ENCODE results near the gene PCCB. TPM values are rescaled to one million over a fixed set of nuclear protein-coding genes. Genes with fewer than 3 reads are reported as not detected.

Gene PCCB
- total RNA-seq, 2 donors from 2014 or later, result 43.2 to 112 TPM

DNA sequence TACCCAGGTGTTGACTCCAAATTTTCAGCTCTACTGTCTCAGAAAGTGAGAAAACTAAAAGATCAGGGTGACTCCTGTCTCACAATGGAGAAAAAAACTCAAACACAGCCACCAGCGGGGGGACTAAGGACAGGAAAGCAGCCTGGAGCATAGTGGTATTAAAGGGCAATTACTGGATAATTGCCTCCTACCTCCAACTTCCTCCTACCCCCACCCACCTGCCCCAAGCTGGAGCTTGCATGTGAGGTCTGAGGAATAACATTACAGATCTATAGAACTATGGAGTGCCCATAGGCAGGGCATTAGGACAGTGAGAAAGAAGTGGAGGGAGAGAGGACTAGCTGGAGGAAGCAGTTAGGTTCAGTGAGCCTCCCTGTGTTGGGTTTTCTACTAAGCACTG is 2.7 kb upstream of the PCCB start:
- no peak for DNase-seq (ENCODE audit: low spot score)
- no peaks in the 10 kb centered on the region for H3K9me3 ChIP-seq
- H3K36me3 ChIP-seq, result no peaks in the 10 kb centered on the region
- H3K4me1 ChIP-seq, result peaks cover 0 to 18% of the 10 kb centered on the region in 2 donors
- H3K4me3 ChIP-seq, result no peak overlapping the region
- H3K27me3 ChIP-seq, result no peaks in the 10 kb centered on the region
- TF ChIP-seq, protein P1, sequence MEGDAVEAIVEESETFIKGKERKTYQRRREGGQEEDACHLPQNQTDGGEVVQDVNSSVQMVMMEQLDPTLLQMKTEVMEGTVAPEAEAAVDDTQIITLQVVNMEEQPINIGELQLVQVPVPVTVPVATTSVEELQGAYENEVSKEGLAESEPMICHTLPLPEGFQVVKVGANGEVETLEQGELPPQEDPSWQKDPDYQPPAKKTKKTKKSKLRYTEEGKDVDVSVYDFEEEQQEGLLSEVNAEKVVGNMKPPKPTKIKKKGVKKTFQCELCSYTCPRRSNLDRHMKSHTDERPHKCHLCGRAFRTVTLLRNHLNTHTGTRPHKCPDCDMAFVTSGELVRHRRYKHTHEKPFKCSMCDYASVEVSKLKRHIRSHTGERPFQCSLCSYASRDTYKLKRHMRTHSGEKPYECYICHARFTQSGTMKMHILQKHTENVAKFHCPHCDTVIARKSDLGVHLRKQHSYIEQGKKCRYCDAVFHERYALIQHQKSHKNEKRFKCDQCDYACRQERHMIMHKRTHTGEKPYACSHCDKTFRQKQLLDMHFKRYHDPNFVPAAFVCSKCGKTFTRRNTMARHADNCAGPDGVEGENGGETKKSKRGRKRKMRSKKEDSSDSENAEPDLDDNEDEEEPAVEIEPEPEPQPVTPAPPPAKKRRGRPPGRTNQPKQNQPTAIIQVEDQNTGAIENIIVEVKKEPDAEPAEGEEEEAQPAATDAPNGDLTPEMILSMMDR (IDR thresholded peaks at IDR 0.05), result no peak
- H3K27ac ChIP-seq, result no peak overlapping the region

DNA sequence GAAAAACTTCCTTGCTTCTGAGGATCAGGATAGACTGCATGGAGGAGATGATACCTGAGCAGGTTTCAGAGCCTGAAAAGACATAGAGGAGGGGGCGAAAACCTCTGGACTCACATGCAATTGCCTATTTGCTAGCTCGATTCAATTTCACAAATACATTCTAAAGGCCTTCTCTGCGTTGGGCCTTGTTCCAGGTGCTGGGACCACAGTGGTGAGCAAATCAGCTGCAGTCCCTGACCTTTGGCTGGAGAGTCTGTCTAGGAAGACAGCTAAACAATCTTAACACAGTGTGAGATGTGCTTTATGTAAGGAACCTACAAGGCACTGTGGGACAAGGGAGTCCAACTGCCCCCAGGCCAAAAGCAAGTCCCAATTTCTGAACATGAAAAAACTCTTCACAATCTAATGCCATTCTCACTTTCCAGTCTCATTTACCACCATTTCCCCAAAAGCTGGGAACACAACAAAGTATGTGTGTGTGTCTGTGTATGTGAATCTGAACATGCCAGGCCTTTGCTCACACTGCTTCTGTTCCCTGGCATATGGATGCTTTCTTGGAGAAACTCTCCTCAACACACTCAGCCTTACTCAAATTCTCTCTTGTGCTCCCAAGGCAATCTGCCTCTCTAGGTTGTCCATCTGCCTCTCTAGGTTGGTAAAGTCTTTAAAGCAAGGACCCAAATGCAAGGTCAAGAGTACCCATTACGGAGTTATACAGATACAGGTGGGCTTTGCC is 2.1 kb upstream of the PCCB start:
- Histone ChIP-seq H3K4me1 (peaks cover 0 to 18% of the 10 kb centered on the region in 2 donors), H3K36me3 (no peaks in the 10 kb centered on the region), H3K27ac (no peak overlapping the region), H3K9me3 (no peaks in the 10 kb centered on the region), H3K27me3 (no peaks in the 10 kb centered on the region), H3K4me3 (no peak overlapping the region)
- TF ChIP-seq, protein P1 (IDR thresholded peaks at IDR 0.05), result no peak
- DNase-seq (ENCODE audit: low spot score), result no peak

DNA sequence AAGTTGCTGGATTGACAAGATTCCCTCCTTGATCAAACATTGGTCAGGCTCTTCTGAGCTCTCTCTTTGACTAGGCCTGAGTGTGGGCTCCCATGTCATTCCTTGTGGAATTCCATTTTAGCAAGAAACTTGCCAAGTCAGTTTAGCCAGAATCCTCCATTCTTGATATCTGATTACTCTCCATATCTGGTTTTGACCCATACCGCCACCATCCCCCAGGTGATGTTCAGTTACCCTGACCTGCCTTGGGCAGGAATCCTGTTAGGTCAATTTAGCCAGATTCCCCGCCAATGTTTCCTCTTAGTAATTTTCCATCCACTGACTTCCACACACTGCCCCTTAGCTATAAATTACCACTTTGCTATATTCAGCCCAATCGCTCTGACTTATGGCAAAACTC is 1.0 kb upstream of the PCCB start:
- no peaks in the 10 kb centered on the region for H3K36me3 ChIP-seq
- DNase-seq (ENCODE audit: low spot score), result no peak
- H3K4me1 ChIP-seq, result peaks cover 0 to 18% of the 10 kb centered on the region in 2 donors
- H3K9me3 ChIP-seq, result no peaks in the 10 kb centered on the region
- H3K4me3 ChIP-seq, result no peak overlapping the region
- H3K27me3 ChIP-seq, result no peaks in the 10 kb centered on the region
- H3K27ac ChIP-seq, result no peak overlapping the region
- TF ChIP-seq, protein P1 (IDR thresholded peaks at IDR 0.05), result no peak

DNA sequence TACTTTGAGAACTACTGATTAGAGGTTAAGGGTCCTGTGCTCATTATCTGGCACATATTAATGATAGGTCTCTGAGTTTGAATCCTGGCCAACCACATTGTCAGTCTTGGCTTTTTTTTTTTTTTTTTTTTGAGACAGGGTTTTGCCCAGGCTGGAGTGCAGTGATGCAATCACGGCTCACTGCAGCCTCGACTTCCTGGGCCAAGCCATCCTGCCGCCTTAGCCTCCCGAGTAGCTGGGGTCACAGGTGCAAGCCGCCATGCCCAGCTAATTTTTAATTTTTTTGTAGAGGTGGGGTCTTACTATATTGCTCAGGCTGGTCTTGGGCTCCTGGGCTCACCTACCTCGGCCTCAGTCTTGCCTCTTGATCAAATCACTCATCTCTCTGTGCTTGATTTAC is 547 bp upstream of the PCCB start:
- TF ChIP-seq, protein P1 (IDR thresholded peaks at IDR 0.05), result no peak
- no peaks in the 10 kb centered on the region for H3K36me3 ChIP-seq

DNA sequence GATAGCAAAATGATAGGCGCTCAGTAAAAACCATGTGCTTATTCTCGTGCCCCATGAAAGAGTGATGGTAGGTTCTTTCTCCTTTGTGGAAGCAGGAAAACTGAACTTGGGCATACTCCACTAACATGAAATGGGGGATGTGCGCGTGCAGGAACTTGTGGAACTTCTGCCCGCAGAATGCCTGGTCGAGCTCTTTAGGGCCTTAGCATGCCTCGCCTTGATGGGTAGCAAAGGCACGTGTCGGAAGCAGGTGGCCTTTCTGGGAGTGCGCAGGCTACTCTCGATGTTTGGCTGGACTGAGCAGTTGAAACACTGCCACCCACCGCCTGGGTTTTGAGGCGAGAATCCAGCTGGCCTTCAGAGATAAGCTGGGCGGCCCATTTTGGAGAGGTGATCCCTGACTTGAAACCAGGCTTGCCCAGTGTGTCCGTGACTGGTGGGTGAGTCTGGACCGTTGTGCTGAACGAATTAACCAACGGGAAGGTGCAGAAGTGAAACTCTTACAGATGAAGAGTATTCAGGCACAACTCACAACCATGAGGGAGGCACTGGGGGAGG is 842 bp downstream of the PCCB start:
- H3K27me3 ChIP-seq, result no peaks in the 10 kb centered on the region
- peak; percentile 72 for DNase-seq (ENCODE audit: low spot score)
- TF ChIP-seq, protein P1 (IDR thresholded peaks at IDR 0.05), result peak in 1 of 2 donors; percentile 23
- peak overlapping the region; percentile 70 to 78 for H3K4me3 ChIP-seq
- peak overlapping the region; percentile 94 to 95 for H3K27ac ChIP-seq
- H3K4me1 ChIP-seq, result peaks cover 0 to 18% of the 10 kb centered on the region in 2 donors
- H3K36me3 ChIP-seq, result peaks cover 6% of the 10 kb centered on the region
- no peaks in the 10 kb centered on the region for H3K9me3 ChIP-seq

More for the DNA sequence above, 547 bp upstream of the PCCB start:
- no peaks in the 10 kb centered on the region for H3K27me3 ChIP-seq
- H3K4me1 ChIP-seq, result peaks cover 0 to 18% of the 10 kb centered on the region in 2 donors
- H3K27ac ChIP-seq, result peak overlapping the region; percentile 94 to 95
- peak overlapping the region; percentile 70 to 78 for H3K4me3 ChIP-seq
- no peaks in the 10 kb centered on the region for H3K9me3 ChIP-seq
- DNase-seq (ENCODE audit: low spot score), result no peak

All from right atrium auricular region (tissue), 2 donors.